NCI-H2081 (cell line): ENCODE measurements around the gene HIPK3.

Experiments
- DNase-seq, 2 experiments: peaks; one replicate each; lab custom pipeline; 2025; lab: John Stamatoyannopoulos, UW

Gene HIPK3

DNA sequence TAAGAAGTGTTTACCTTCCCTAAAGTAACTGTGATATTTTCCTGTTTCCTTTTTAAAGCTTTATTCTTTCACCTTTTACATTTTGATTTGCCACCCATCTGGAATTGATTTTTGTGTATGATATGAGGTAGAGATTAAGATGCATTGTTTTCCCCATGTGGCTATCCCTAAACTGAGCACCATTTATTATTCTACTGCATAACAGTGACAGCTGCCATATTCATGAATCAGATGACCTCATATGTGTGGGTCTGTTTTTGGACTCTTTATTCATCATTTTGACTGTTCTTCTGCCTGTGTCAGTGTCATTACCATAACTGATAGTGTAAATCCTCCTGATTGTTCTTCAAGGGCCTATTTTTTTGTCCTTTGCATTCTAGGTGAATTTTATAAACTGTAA, 50.8 kb downstream of the HIPK3 start:
- DNase-seq: peak in 1 of 2 experiments; percentile 6

DNA sequence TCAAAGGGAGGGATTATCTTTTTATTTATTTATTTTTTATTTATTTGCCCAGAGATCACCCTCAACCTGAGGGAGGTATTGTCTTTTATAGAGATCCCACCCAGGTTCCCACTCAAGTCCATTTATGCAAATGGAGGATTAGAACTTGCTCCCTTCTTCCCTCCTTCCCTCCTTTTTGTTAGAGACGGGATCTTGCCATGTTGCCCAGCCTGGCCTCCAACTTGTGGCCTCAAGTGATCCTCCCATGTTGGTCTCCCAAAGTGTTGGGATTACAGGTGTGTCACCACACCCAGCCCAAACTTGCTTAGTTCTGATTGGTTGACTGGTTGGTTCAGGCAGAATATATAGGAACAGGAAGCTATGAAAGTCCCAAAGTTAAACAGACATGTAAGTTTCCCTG, 51.9 kb downstream of the HIPK3 start:
- no peak for DNase-seq

DNA sequence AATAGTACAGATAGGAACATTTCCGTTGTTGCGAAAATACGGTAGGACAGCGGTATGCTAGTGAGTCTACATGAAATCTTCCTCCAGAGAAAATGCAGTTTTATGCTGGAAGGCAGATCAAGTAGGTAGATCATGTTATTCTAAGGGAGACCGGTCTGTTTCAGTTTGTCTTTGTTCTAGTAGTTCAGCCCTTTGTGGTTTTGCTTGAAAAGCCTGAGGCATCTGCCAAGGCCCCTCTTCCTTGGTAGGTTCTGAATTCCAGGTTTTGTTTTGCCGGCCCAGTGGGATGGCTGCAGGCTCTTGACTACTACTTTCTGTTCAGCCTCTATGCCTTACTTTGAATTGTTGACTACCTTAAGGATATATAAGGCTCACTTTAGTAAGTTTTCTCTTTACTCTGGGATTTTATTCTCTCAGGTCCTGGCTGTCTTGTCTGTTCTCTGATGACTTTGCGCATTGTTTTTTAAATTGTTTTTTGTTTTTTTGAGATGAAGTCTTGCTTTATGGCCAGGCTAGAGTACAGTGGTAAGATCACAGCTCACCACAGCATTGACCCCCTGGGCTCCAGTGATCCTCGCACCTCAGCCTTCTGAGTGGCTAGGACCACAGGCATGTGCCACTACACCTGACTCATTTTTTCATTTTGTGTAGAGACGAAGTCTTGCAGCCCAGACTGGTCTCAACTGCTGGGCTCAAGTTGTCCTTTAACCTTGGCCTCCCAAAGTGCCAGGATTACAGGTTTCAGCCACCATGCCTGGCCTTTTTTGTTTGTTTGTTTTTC, 53.7 kb downstream of the HIPK3 start:
- no peak for DNase-seq

DNA sequence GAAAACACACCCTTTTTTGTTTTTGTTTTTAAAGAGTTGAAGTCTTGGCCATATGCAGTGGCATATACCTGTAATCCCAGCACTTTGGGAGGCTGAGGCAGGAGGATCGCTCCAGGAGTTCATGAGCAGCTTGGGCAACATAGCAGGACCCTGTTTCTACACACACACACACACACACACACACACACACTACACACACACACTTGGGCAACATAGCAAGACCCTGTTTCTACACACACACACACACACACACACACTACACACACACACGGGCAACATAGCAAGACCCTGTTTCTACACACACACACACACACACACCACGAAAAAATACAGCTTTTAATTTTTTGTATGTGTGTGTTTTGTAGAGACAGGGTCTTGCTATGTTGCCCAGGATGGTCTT, 54.5 kb downstream of the HIPK3 start:
- no peak for DNase-seq

DNA sequence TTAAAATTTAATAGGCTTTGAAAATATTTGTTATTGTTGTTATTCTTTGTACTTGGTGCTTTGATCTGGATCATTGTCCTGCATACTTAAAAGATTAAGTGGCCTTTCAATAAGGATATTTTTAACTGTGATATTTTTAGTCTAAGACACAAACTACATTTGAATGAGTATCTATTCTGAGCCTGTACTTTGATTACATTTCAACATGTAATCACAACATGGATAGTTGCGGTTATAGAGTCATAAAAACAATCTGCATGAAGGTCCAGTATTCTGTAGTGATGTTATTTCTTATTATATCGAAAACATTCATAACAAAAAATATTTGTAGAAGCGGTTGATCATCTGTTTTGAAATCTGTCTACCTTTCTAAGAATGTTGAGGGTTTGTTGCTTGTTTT, 58.6 kb downstream of the HIPK3 start:
- DNase-seq: no peak

DNA sequence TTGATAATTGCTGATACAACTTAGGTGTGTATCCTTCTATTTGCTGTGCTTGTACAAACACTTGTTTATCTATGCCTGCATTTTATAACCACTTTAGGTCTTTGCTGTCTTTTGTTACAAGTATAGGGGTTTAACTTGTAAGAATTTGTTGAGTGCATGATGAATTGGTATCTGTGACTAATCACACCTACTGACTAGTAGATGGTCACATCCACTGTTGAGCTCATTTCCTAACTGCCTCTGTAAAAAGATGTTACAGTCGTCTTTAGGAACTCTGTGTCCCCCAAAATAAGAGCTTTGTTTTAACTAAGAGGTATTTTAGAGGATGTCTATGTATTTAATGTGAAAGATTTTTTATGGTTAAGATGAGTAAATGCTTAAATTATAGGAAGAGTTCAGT, 60.5 kb downstream of the HIPK3 start:
- DNase-seq: no peak

DNA sequence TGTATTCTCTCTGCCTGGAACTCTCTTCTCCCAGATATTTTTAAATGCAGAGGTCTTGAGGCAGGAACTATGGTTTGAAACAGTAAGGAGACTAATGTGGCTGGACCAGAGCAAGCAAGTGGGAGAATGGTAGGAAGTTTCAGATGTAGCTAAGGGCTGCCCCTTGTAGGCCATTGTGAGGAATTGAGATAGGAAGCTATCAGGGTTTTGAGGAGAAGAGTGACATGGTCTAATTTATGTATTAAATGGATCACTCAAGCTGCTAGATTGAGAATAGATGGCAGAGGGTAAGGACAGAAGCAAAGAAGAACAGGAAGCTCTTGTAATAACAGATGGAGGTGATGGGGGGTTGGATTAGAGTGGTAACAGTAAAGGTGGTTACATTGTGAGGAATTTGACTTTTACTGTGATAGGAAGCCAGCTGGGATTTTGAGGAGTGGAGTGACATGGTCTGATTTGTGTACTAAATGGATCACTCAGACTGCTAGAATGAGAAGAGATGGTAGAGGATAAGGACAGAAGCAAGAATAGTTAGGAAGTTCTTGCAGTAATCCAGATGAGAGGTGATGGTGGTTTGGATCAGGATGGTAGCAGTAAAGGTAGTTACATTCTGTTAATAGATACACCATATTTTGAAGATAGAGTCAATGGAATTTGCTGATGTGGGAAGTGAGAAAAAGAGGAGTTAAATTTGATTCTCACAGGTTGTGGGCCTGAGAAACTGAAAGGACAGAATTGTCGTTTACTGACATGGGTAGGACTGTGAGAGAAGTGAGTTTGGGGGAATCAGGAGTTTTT, 63.0 kb downstream of the HIPK3 start:
- no peak for DNase-seq

DNA sequence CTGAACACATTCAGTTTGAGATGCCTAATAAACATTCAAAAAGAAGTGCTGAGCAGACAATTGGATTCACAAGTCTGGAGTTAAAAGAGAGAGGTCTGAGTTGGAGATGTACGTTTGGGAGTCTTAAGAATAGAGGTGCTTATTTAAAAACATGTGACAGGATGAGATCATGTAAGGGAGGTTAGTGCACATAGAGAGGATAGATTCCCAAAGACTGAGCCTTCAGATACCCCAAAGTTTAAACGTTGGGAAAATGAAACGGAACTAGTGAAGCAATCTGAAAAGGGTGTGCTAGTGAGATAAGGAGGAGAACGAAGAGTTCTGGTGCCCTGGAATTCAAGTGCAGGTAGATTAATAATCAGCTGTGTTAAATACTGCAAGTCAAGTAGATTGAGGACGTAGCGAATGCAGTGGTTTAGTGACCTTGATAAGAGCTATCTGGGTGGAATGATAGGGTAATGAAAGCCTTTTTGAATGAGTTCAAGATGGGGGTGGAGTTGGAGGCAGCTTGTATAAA, 63.7 kb downstream of the HIPK3 start:
- DNase-seq: no peak

DNA sequence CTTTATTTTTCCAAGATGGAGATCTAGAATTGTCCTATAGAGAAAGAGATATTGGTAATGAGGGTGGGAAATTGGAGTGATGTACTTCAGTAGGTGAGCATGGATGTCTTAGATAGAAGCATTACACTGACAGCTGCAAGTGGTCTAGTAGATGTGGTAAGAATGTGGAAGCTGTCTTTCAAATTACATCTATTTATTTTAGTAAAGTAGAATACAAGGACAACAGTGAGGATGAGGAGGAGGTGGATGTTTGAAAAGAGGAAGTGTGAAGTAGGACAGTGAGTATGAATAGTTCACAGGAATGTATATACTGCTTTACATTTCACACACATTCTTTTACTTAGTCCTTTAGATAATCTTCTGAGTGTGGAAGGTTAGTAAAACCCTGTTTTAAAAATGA, 64.2 kb downstream of the HIPK3 start:
- DNase-seq: no peak

DNA sequence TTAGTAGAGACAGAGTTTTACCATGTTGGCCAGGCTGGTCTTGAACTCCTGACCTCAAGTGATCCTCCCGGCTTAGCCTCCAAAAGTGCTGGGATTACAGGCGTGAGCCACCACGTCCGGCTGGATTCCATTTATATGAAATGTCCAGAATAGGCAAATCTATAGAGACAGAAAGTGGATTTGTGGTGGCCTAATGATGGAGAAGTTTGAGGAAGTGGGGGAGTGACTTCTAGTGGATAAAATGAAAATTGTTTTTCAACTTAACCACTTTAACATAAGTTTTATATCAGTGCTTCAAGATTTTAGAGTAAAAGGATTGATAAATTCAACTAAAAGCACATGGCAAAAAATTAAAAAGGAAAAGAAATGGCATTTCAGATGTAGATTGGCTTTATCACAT, 66.2 kb downstream of the HIPK3 start:
- no peak for DNase-seq

DNA sequence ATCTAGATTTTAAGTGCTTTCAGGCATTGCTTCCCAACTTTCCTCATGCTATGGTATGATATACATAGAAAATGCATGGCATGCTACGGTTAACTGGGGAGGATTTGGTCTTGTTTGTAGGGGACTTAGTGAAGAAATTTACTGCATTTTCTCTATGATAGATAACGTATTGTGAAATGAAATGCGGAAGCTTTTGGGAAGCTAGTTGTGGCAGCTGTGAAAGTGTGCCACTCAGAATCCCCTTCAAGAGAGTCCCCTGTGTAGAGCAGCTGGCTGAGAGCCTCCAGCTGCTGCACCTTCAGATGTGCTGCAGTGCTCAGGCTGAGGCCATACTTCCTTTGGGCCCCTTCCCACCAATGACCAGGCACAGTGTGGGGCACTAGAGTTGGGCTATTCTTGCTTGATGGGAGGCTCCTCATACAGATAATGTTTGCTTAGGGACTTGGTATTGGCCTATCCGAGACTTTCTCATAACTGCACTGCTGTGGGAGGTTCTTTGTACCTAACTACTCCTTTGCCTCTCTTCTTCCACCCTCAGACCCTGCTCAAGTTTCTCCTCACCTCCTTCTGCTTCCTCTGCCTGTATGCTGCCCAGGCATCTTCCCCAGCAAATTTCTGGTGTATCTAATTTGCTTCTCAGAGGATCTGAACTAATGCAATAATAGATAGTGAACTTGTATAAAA, 67.3 kb downstream of the HIPK3 start:
- no peak for DNase-seq

DNA sequence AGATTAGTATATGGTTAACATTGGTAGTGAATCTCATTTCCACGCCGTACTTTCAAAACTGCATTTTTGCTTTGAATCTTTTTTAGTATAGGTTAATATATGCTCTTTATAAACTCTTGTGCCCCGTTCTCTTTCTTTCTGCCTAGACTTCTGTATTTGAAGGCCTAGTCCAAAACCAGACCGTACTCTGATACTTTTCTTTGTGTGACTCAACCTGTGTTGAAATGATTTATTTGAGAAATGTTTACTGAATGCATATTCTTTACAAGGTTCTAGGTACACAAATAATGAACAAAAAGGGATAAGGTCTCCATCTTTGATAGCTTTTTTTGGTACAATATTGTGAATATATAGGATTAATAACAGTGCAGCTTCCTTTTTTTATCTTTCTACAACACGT, 68.3 kb downstream of the HIPK3 start:
- DNase-seq: no peak

DNA sequence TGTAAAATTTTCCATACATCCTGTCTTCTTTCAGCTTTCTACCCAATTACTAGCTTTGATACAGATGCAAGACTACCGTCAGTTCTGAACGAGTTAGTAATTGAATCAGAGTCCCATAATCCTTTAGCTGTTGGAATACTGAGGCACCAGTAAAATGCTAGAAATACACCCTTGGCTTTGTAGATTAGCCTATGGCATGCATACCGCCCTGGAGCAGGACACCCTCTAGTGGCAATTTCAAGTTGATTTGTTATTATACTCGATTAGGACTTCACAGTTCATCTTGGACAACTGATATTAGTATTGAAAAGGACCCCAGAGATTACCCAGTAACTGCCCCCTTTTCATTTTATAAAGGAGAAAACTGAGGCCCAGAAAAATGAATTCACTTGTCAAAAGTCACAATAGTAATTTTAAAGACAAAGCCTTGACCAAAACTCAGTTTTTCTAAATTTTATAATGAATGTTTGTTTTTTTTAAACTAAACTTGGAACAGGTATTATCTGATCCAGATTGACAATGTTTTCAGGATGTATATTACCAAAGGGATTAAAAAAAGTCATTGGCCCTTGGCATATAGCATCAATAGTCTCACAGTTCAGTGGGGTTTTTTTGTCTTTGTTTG, 72.6 kb downstream of the HIPK3 start:
- DNase-seq: peak; percentile 55 to 57

DNA sequence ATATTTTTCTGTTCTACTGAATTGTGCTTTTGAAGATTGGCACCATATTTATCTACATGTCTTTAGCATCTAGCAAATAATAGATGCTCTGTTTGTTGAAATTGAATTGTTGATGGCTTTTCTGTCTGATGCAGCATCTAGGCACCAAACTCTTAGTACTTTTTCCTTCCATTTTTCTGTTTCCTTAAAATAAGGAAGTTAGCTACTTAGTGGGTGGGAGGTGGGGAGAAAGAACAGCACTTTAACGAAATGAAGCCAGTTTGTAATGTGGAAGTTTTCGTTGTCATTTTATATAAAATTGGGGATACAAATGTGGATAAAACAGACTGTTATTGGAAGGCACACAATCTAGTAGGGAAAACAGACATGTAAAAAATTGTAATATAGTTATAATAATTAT, 76.6 kb downstream of the HIPK3 start:
- no peak for DNase-seq

DNA sequence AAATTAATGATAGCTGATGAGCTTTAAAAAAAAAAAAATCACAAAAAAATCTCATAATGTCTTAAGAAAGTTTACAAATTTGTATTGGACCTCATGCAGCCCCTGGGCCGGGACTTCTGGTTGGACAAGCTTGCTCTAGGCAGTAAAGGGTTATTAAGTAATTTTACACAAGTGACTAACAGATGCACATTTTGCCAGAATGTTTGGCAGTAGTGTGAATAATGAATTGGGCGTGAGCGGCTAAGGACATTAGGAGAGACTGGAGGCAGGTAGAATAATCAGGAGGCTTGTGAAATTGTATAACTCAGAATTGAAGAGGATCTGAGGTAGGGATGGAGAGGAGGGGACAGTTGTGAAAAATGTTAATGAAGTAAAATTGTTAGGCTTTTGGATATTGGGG, 77.4 kb downstream of the HIPK3 start:
- DNase-seq: no peak

DNA sequence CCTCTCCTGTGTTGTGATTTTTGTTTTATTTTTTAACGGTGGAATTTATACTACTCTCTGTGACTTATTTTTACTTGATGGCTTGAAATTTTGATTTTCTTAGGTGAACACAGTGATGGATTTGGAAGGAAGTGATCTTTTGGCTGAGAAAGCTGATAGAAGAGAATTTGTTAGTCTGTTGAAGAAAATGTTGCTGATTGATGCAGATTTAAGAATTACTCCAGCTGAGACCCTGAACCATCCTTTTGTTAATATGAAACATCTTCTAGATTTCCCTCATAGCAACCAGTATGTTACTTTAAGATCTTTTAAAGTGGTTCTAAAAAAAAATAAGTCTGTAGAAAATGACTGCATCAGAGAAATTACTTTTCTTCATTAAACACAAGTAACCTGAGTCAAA, 82.1 kb downstream of the HIPK3 start:
- no peak for DNase-seq

DNA sequence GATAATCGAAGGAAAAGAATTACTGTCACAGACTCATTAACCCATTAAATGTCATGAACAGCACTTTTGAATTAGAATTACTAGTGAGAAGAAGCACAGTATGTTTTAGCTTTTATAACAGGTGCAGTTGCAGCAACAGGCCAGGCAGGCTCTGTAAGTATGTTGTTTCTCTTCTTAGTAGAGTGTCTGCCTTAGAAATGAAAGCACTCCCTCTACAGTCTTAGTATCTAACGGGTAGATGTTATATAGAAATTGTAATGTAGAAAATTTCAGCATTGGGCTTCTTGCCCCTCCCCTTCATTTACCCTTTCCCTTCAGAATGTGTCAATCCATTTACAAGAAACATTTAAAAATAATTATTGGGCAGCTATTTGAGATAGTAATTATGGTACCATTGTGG, 87.4 kb downstream of the HIPK3 start:
- no peak for DNase-seq

DNA sequence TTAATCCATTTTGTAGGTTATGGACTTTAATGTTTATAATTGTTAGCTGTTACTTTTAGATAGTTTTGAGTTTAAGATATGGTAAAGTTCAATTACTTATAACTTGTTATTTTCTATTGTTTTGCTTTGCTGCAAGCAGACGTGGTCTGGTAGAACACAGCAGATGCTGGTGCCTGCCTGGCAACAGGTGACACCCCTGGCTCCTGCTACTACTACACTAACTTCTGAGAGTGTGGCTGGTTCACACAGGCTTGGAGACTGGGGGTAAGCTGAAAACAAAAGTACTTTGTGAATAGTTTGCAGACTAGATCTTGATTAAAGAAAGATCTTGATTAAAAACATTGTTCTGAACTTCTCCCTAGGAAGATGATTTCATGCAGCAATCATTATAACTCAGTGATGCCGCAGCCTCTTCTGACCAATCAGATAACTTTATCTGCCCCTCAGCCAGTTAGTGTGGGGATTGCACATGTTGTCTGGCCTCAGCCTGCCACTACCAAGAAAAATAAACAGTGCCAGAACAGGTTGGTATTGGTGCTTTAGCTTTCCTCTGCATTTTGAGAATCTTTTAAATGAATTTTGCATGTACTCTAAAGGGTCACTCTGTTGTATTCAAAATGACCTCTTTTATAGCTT, 90.4 kb downstream of the HIPK3 start:
- DNase-seq: no peak

DNA sequence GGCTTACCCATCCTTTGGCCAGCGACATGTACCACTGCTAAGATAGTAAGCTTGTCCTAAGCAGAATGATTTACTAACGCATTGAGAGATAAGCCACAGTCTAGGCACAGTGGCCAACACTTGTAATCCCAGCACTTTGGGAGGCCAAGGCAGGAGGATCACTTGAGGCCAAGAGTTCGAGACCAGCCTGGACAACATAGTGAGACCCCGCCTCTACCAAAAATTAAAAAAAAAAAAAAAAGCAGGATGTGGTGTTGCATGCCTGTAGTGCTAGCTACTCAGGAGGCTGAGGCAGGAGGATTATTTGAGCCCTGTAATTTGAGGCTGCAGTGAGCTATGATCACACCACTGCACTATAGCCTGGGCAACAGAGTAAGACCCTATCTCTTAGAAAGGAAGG, 93.1 kb downstream of the HIPK3 start:
- no peak for DNase-seq

DNA sequence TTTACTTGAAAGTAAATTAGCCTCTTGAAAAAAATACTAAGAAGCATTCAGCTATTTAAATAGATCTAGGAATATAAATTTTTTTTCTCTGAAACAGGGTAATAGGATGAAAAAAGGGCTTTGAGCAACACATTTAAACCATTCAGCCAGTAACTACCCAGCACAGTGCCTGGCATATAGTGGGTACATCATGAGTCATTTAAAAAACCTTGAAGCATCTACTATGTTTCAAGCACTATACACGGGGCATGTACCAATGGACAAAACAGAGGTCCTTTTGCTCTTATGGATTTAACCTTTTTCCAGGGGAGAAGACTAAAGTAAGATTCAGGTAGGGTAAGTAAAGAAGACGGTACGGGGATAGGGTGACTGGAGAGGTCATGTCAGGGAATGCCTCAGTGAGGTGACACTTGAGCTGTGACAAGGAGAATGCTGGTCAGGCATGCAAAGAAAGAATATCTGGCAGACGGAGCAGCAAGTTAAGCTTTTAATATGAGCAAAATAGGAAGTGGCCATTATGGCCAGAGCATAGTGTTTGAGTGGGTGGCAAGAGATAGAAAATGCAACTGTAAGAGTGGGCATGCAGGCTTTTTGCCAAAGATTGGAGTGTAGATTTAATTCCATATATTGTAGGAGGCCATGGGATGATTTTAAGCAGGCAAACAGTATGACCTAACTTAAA, 101.1 kb downstream of the HIPK3 start:
- no peak for DNase-seq

DNA sequence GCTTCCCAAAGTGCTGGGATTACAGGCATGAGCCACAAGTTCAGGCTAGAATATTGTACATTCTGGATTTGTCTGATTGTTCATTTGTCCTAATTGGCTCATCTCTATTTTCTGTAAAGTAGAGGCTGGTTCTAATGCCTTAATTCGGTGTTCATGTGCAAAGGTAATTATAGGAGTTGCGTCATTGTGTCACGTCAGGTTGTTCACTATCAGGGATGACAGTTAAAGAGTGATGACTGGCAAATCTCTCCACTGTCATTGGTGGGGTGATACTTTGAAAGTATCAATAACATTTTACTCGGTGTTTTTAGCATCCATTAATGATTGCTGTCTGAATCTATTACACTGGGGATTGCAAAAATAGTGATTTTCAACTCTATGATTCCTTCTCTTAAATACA, 103.5 kb downstream of the HIPK3 start:
- DNase-seq: no peak
